GM12878 (cell line): ENCODE measurements around the gene ORAI1. TPM values are rescaled to one million over a fixed set of nuclear protein-coding genes. Genes with fewer than 3 reads are reported as not detected.

Experiments
- CBX3 ChIP-seq: fragments of 200-600 bp; sonication (generic); IDR thresholded peaks from 2 replicates; pipeline ENCODE4 v1.6.1; 2016; ENCODE audit warnings: low read depth, borderline replicate concordance
- CHD1 ChIP-seq: IDR thresholded peaks from 2 replicates; pipeline ENCODE4 v1.6.1; 2012; ENCODE audit warnings: low read depth, low read length, improper control_type of control experiment
- E2F4 ChIP-seq: IDR thresholded peaks from 2 replicates; pipeline ENCODE4 v1.6.1; 2012; ENCODE audit warnings: low read depth, low read length, improper control_type of control experiment
- EED ChIP-seq: sonication (generic); IDR thresholded peaks from 2 replicates; pipeline ENCODE4 v1.6.1; 2016; ENCODE audit warnings: antibody characterized with exemption, low read depth
- ELK1 ChIP-seq: IDR thresholded peaks from 2 replicates; pipeline ENCODE4 v1.6.1; 2012; ENCODE audit warnings: low read depth, low read length, improper control_type of control experiment
- MAX ChIP-seq: IDR thresholded peaks from 2 replicates; pipeline ENCODE4 v1.6.1; 2012; ENCODE audit warnings: low read depth, low read length, improper control_type of control experiment
- MEF2A ChIP-seq: IDR thresholded peaks from 2 replicates; pipeline ENCODE4 v1.6.1; 2011; ENCODE audit warnings: low read depth, mild to moderate bottlenecking, low read length, moderate library complexity; ENCODE audit not compliant: insufficient read depth
- MTA3 ChIP-seq: IDR thresholded peaks from 2 replicates; pipeline ENCODE4 v1.6.1; 2012; ENCODE audit warnings: low read length, inconsistent platforms, borderline replicate concordance
- NBN ChIP-seq: fragments of 450-650 bp; IDR thresholded peaks from 2 replicates; pipeline ENCODE4 v1.6.1; 2016
- NR2C2 ChIP-seq: IDR thresholded peaks from 2 replicates; pipeline ENCODE4 v1.6.1; 2011; ENCODE audit warnings: borderline replicate concordance, low read depth; ENCODE audit not compliant: control insufficient read depth, insufficient read length
- RAD21 ChIP-seq: IDR thresholded peaks from 2 replicates; pipeline ENCODE4 v1.6.1; 2011; ENCODE audit warnings: mild to moderate bottlenecking, low read depth, low read length, moderate library complexity; ENCODE audit not compliant: insufficient read depth
- RFX5 ChIP-seq: IDR thresholded peaks from 2 replicates; pipeline ENCODE4 v1.6.1; 2011; ENCODE audit warnings: low read depth, low read length, improper control_type of control experiment
- RUNX3 ChIP-seq: IDR thresholded peaks from 2 replicates; pipeline ENCODE4 v1.6.1; 2012; ENCODE audit warnings: low read length, inconsistent platforms
- polyA plus RNA-seq, 11 experiments: library from polyadenylated mRNA; depleted of rRNA in 4 of 11; unstranded in 6 of 11; stranded (reverse) in 5 of 11; fragments of >200 nt; fragmentation: Nextera tagmentation in 4 of 11; fragmentation: Illumina TruSeq in 1 of 11; extraction: Ambion mirVana in 4 of 11; extraction: Trizol in 1 of 11; gene quantifications; 1 replicate in 1 of 11; 2 replicates in 10 of 11; pipeline versions ENCODE4 v1.2.1 to v1.2.3, GENCODE V29; 2011 to 2016; ENCODE audit warnings: inconsistent platforms in 2 of 11, missing spikeins in 2 of 11, low read depth in 1 of 11
- total RNA-seq, 4 experiments: library from RNA; depleted of rRNA in 3 of 4; stranded (reverse); fragments of >200 nt in 3 of 4; fragmentation: Illumina TruSeq in 1 of 4; extraction: Trizol in 1 of 4; gene quantifications; 2 replicates each; pipeline versions ENCODE4 v1.2.1 to v1.2.3, GENCODE V29; 2013 to 2021

Gene ORAI1
- total and polyA plus RNA-seq, 10 of the 15 experiments (the other 5 are each of a cell fraction or from before 2014, with no cell fraction given): 5.5 to 33.1 (median 11.8) TPM

- TF ChIP-seq RAD21 (no peak), NBN (no peak), MTA3 (no peak), ELK1 (no peak), CBX3 (no peak), EED (peak; percentile 43), CHD1 (no peak), MEF2A (0 out of 2 replicates have a peak, but pooled peaks have one; percentile 35), RFX5 (no peak), E2F4 (no peak), NR2C2 (no peak), MAX (peak; percentile 89), RUNX3 (no peak; the same call in 1 of the 2 replicates)
Observed at GRCh38 chr12:121626087-121626852, at the start of gene ORAI1 (continued).
